HuH-7.5 (cell line): ENCODE data around the gene SPATA24.
A peak's percentile ranks its signal among the peaks of the same experiment; 100 is the strongest.
"Not testable (repeated sequence)": the region's sequence is repeated elsewhere in the genome, so short reads cannot be mapped to it uniquely, and the experiment has no call there.

Source experiments
- DNase-seq: peaks from one replicate; pipeline ENCODE4 v3.0.0; 2011; ENCODE audit warnings: low spot score

The SPATA24 gene

GRCh38 chr5:139394654-139395566 is 9.0 kb downstream of the SPATA24 start, which contains the start of gene PROB1:
PROB1 (minus strand) TSS chr5:139395104; CDS start chr5:139395081, 23 bp downstream.
- no peak for DNase-seq

GRCh38 chr5:139394123-139394653 is 9.7 kb downstream of the SPATA24 start:
- DNase-seq, result no peak

- peak; percentile 58 for DNase-seq
These were observed 10.3 kb downstream of the SPATA24 start for GRCh38 chr5:139393497-139394122.

- peak; percentile 92 for DNase-seq
These were observed 11.0 kb downstream of the SPATA24 start for GRCh38 chr5:139392678-139393496.

- no peak for DNase-seq
These were observed 11.6 kb downstream of the SPATA24 start for GRCh38 chr5:139392324-139392677.

- no peak for DNase-seq
These were observed 12.1 kb downstream of the SPATA24 start for GRCh38 chr5:139391570-139392323.

GRCh38 chr5:139390639-139391569 is 13.0 kb downstream of the SPATA24 start:
- no peak for DNase-seq

GRCh38 chr5:139389701-139390638 is 13.9 kb downstream of the SPATA24 start, which contains the start of gene MZB1:
MZB1 (minus strand) TSS chr5:139389913; CDS start chr5:139389856, 57 bp downstream.
- no peak for DNase-seq

GRCh38 chr5:139388198-139388821 is 15.6 kb downstream of the SPATA24 start:
- DNase-seq, result no peak

- DNase-seq, result peak; percentile 2
These were observed 16.2 kb downstream of the SPATA24 start for GRCh38 chr5:139387611-139388197.

GRCh38 chr5:139386956-139387355 is 16.9 kb downstream of the SPATA24 start:
- not testable (repeated sequence) for DNase-seq

- no peak for DNase-seq
These were observed 17.8 kb downstream of the SPATA24 start for GRCh38 chr5:139386050-139386438.

GRCh38 chr5:139385061-139386049 is 18.5 kb downstream of the SPATA24 start:
- DNase-seq, result no peak

GRCh38 chr5:139384591-139385051 is 19.3 kb downstream of the SPATA24 start:
- peak; percentile 2 for DNase-seq

GRCh38 chr5:139383993-139384590 is 19.8 kb downstream of the SPATA24 start:
- DNase-seq, result peak; percentile 4

GRCh38 chr5:139383275-139383992 is 20.5 kb downstream of the SPATA24 start, which contains the start of gene SLC23A1:
SLC23A1 (minus strand) TSS chr5:139383297; CDS start chr5:139383253, 44 bp downstream.
- peak; percentile 63 for DNase-seq
